Measurements from ENCODE around the gene TRIM52. TPM values are rescaled to one million over a fixed set of nuclear protein-coding genes. Genes with fewer than 3 reads are reported as not detected.

TRIM52 gene
- total and polyA plus RNA-seq, 9 of the 15 experiments (the other 6 are each of a cell fraction or from before 2014, with no cell fraction given) = 3.3 to 21.9 (median 13.5) TPM

GRCh38 chr5:181215997-181216989, 44.6 kb downstream of the TRIM52 start (continued):
- no peak for TF ChIP-seq ZNF354B (CRISPR knock-in tag; IDR thresholded peaks at IDR 0.05)
- no peak for TF ChIP-seq PPARD (CRISPR knock-in tag; IDR thresholded peaks at IDR 0.05)
- TF ChIP-seq POLR3G (IDR thresholded peaks at IDR 0.05; ENCODE audit: extremely low read depth, insufficient read length, insufficient replicate concordance) = no peak
- peak in 1 of 2 experiments; percentile 32 for TF ChIP-seq AFF1 (IDR thresholded peaks at IDR 0.05; ENCODE audit: low read depth in 1 of 2, partially characterized antibody in 2 of 2)
- no peak for TF ChIP-seq ZKSCAN1 (IDR thresholded peaks at IDR 0.05; ENCODE audit: low read depth, low read length)
- TF ChIP-seq ZNF699 (CRISPR knock-in tag; IDR thresholded peaks at IDR 0.05; ENCODE audit: insufficient replicate concordance) = no peak
- no peak for TF ChIP-seq ZC3H4 (CRISPR knock-in tag; IDR thresholded peaks at IDR 0.05; ENCODE audit: borderline replicate concordance)
- no peak for TF ChIP-seq BMI1 (IDR thresholded peaks at IDR 0.05; ENCODE audit: low read length)
- no peak for TF ChIP-seq ZZZ3 (IDR thresholded peaks at IDR 0.05)
- no peak for TF ChIP-seq FOXK1 (CRISPR knock-in tag; IDR thresholded peaks at IDR 0.05; ENCODE audit: borderline replicate concordance)
- 0 out of 4 replicates have a peak, but pooled peaks of 1 of the 2 experiments have one; percentile 4 for TF ChIP-seq UBTF (IDR thresholded peaks at IDR 0.05; ENCODE audit: borderline replicate concordance in 1 of 2, low read depth in 2 of 2, low read length in 2 of 2)
- TF ChIP-seq DMBX1 (CRISPR knock-in tag; IDR thresholded peaks at IDR 0.05; ENCODE audit: borderline replicate concordance) = 0 out of 2 replicates have a peak, but pooled peaks have one; percentile 36
- TF ChIP-seq ZBTB1 (CRISPR knock-in tag; IDR thresholded peaks at IDR 0.05; ENCODE audit: borderline replicate concordance, low read depth) = no peak
- peak; percentile 67 for TF ChIP-seq ATF7 (IDR thresholded peaks at IDR 0.05)
- TF ChIP-seq WHSC1 (IDR thresholded peaks at IDR 0.05; ENCODE audit: low read length) = no peak
- no peak for TF ChIP-seq CCNT2 (IDR thresholded peaks at IDR 0.05; ENCODE audit: borderline replicate concordance, extremely low read depth, insufficient read length, low read depth, low read length)
- no peak for TF ChIP-seq POLR2B (IDR thresholded peaks at IDR 0.05; ENCODE audit: low read depth, partially characterized antibody)
- TF ChIP-seq ZNF253 (CRISPR knock-in tag; conservative IDR thresholded peaks at IDR 0.05) = no peak
- TF ChIP-seq ZNF75A (CRISPR knock-in tag; IDR thresholded peaks at IDR 0.05) = no peak
- TF ChIP-seq EHMT2 (IDR thresholded peaks at IDR 0.05) = peak; percentile 51; the same call in 1 of the 2 replicates
- TF ChIP-seq MTA1 (IDR thresholded peaks at IDR 0.05; ENCODE audit: borderline replicate concordance) = no peak
- TF ChIP-seq GATAD2A (IDR thresholded peaks at IDR 0.05) = no peak
